ENCODE measurements around the gene C13orf46. TPM values are rescaled to one million over a fixed set of nuclear protein-coding genes. Genes with fewer than 3 reads are reported as not detected.

The C13orf46 gene
- total RNA-seq, 1 experiment from 2014 or later, result 1.4 TPM

DNA sequence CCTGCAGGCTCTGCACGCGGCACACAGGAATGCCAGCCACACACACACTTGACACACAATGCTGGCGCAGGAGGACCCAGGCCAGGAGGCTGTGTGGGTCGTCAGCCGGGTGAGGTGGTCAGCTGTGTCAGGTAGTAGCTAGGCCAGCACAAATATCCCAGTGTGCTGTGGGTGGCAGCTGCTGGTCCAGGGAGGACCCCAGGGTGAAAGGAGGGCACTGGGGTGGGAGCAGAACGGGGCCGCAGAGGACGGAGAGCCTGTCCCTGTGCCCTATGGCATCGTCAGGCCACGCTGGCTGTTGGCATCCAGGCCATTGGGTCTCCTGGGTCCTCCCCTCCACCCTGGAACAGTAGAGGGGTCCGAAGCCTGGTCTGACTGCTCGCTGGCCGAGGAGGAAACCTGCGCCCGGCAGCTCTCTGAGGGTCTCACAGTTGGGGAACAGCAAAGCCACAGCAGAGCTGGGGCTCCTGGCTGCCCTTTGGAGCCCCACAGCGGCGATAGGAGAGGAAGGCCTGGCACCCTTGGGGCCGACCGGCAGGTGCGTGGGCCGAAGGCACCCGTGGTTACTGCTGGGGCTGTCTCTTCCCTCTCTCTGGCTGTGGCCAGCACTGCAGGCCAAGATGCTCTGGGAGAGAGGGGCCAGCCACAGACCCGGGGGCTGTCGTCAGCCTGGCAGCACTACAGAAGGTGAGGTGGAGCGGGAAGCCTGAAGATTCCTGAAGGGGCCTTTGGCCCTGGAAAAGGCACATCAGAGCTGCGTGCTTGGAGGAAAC lies 27.3 kb downstream of the C13orf46 start:
- no TSS peak for BruUV-seq (replicated peaks)
- DNase-seq (ENCODE audit: unreplicated experiment), result no peak
- Mint-ChIP-seq H3K4me1 (ENCODE audit: insufficient read depth, unreplicated experiment) (peaks cover 9% of the 10 kb centered on the region), H3K27me3 (ENCODE audit: insufficient read depth, unreplicated experiment) (no peaks in the 10 kb centered on the region), H3K27ac (ENCODE audit: low read depth, unreplicated experiment) (no peak overlapping the region), H3K36me3 (ENCODE audit: insufficient read depth, unreplicated experiment) (no peaks in the 10 kb centered on the region), H3K4me3 (ENCODE audit: unreplicated experiment) (no peak overlapping the region), H3K9me3 (ENCODE audit: unreplicated experiment) (no peaks in the 10 kb centered on the region)
- ChIA-PET CTCF (interaction anchor here (0.6 to 2.3 kb wide), 9 partner anchors 9 to 282 kb away, joined by 3 to 12 read pairs (median 5); no protein-coding TSS in a partner anchor), POLR2A (interaction anchor here (0.6 to 1.5 kb wide), 5 partner anchors 97 to 456 kb away, joined by 3 to 5 read pairs (median 3); partner anchors contain the start of gene DCUN1D2)
- intact Hi-C loops (cut with micrococcal nuclease), result loop anchor here (1.0 to 2.0 kb wide), 2 partner anchors 84 to 379 kb away; no protein-coding TSS in a partner anchor
- TF ChIP-seq, protein P1, sequence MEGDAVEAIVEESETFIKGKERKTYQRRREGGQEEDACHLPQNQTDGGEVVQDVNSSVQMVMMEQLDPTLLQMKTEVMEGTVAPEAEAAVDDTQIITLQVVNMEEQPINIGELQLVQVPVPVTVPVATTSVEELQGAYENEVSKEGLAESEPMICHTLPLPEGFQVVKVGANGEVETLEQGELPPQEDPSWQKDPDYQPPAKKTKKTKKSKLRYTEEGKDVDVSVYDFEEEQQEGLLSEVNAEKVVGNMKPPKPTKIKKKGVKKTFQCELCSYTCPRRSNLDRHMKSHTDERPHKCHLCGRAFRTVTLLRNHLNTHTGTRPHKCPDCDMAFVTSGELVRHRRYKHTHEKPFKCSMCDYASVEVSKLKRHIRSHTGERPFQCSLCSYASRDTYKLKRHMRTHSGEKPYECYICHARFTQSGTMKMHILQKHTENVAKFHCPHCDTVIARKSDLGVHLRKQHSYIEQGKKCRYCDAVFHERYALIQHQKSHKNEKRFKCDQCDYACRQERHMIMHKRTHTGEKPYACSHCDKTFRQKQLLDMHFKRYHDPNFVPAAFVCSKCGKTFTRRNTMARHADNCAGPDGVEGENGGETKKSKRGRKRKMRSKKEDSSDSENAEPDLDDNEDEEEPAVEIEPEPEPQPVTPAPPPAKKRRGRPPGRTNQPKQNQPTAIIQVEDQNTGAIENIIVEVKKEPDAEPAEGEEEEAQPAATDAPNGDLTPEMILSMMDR (IDR thresholded peaks at IDR 0.05; ENCODE audit: unreplicated experiment), result no peak

DNA sequence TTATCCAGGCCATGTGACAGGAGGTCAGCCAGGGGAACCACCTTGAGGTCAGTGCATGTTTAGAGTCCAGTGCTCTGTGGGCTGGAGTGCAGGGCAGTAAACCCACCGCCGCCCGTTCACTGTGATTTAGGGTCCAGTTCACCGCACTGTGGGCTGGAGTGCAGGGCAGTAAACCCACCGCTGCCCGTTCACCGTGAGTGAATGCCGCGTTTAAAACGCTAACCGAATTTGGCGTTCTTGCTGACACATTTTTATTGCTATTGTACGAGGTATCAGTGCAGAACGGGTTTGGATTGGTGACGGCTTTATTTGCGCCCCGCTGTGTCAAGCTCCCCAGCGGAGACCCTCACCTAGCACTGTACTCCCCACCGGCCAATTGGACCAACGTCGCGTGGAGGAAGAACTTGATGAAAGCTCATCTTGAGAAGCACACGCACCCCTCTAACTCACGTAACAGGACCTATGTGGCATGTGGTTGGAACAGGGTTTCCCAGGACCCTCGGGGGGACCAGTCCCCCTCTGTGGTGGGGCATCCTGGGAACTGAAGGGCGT lies 27.9 kb downstream of the C13orf46 start:
- BruUV-seq (replicated peaks), result no TSS peak
- H3K27ac Mint-ChIP-seq (ENCODE audit: low read depth, unreplicated experiment), result no peak overlapping the region
- TF ChIP-seq, protein P1 (IDR thresholded peaks at IDR 0.05; ENCODE audit: unreplicated experiment), result no peak
- no peaks in the 10 kb centered on the region for H3K36me3 Mint-ChIP-seq (ENCODE audit: insufficient read depth, unreplicated experiment)
- DNase-seq (ENCODE audit: unreplicated experiment), result no peak
- no peaks in the 10 kb centered on the region for H3K27me3 Mint-ChIP-seq (ENCODE audit: insufficient read depth, unreplicated experiment)
- H3K4me1 Mint-ChIP-seq (ENCODE audit: insufficient read depth, unreplicated experiment), result peaks cover 10% of the 10 kb centered on the region
- H3K9me3 Mint-ChIP-seq (ENCODE audit: unreplicated experiment), result no peaks in the 10 kb centered on the region
- no peak overlapping the region for H3K4me3 Mint-ChIP-seq (ENCODE audit: unreplicated experiment)
- ChIA-PET CTCF (interaction anchor here (0.6 to 1.4 kb wide), 5 partner anchors 8 to 201 kb away, joined by 3 to 9 read pairs (median 3); no protein-coding TSS in a partner anchor), POLR2A (interaction anchor here (0.9 kb wide), 1 partner anchor 129 kb away, joined by 3 read pairs; no protein-coding TSS in a partner anchor)
- intact Hi-C loops (cut with micrococcal nuclease), result loop anchor here (2.0 kb wide), 1 partner anchor 83 kb away; no protein-coding TSS in a partner anchor

DNA sequence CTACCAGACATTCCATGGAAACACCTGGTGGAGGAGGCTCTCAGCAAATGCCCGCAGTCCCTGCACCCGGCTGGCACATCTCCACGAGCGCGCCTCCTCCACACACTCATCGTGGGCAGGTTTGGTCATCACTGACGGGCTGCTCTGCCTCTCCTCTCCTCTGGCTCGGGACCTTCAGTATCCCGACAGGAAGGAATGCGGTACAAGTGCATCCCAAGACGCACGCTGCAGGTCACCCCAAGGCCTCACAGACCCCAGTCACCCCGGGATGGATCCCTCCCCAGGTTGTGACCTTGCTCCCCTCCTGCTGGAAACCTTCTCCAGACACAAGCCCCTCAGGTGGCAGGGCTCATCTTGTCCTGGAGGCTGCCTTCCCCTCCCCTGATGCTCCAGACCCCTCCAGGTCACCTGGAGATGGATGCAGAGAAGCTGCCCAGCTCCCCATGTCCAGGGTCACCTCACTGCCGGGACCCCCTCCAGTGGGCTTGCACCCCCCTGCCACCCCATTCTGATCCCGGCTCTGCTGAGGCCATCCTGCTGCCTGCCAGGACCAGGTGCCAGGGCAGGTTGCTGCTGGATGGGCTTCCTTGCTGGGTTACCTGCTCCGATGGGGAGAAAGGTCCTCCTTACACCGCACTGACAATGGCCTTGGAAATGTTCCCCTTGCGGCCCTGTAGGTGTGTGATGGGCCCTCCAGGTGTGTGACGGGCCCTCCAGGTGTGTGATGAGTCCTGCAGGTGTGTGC lies 29.9 kb downstream of the C13orf46 start:
- TF ChIP-seq, protein P1 (IDR thresholded peaks at IDR 0.05; ENCODE audit: unreplicated experiment), result no peak
- no TSS peak for BruUV-seq (replicated peaks)
- H3K27ac Mint-ChIP-seq (ENCODE audit: low read depth, unreplicated experiment), result no peak overlapping the region
- no peak for DNase-seq (ENCODE audit: unreplicated experiment)
- no peaks in the 10 kb centered on the region for H3K36me3 Mint-ChIP-seq (ENCODE audit: insufficient read depth, unreplicated experiment)
- intact Hi-C loops (cut with micrococcal nuclease), result no loop called here
- H3K27me3 Mint-ChIP-seq (ENCODE audit: insufficient read depth, unreplicated experiment), result no peaks in the 10 kb centered on the region
- no peak overlapping the region for H3K4me3 Mint-ChIP-seq (ENCODE audit: unreplicated experiment)
- ChIA-PET CTCF (no interaction called here), POLR2A (no interaction called here)
- H3K9me3 Mint-ChIP-seq (ENCODE audit: unreplicated experiment), result no peaks in the 10 kb centered on the region
- H3K4me1 Mint-ChIP-seq (ENCODE audit: insufficient read depth, unreplicated experiment), result peaks cover 10% of the 10 kb centered on the region

DNA sequence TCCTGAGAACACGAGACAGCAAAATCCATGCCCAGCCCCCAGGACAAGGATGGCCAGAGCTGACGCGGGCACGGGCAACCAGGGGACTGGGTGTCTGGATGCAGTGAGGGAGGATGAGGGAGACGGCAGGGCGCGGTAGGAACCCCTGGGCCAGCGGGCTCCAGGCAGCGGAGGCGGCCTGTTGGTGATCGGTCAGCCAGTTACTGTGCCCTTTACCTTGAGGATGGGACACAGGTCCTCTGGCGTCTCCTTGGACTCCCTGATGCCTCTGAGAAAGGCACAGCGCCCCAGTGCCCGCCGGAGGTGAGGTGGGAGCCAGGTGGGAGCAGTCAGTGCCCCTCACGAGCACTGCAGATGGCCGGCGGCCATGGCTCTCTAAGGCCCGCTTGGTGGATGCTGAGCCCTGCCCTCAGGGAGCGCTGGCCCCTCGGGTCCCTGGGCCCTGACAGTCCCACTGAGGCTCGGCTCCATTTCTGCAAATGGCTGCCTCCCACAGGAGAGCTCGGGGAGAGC lies 31.2 kb downstream of the C13orf46 start:
- no peak overlapping the region for H3K27ac Mint-ChIP-seq (ENCODE audit: low read depth, unreplicated experiment)
- DNase-seq (ENCODE audit: unreplicated experiment), result no peak
- TF ChIP-seq, protein P1 (IDR thresholded peaks at IDR 0.05; ENCODE audit: unreplicated experiment), result no peak
- no peaks in the 10 kb centered on the region for H3K27me3 Mint-ChIP-seq (ENCODE audit: insufficient read depth, unreplicated experiment)
- no peaks in the 10 kb centered on the region for H3K9me3 Mint-ChIP-seq (ENCODE audit: unreplicated experiment)
- CTCF ChIA-PET, result no interaction called here
- H3K36me3 Mint-ChIP-seq (ENCODE audit: insufficient read depth, unreplicated experiment), result no peaks in the 10 kb centered on the region
- H3K4me3 Mint-ChIP-seq (ENCODE audit: unreplicated experiment), result no peak overlapping the region
- intact Hi-C loops (cut with micrococcal nuclease), result no loop called here
- POLR2A ChIA-PET, result no interaction called here
- H3K4me1 Mint-ChIP-seq (ENCODE audit: insufficient read depth, unreplicated experiment), result peaks cover 10% of the 10 kb centered on the region
- no TSS peak for BruUV-seq (replicated peaks)
